Measurements from ENCODE around the gene GALNT10. TPM values are rescaled to one million over a fixed set of nuclear protein-coding genes. Genes with fewer than 3 reads are reported as not detected.

The GALNT10 gene
- total and polyA plus RNA-seq, 9 of the 15 experiments (the other 6 are each of a cell fraction or from before 2014, with no cell fraction given): 4.6 to 37.1 (median 13.3) TPM

GRCh38 chr5:154394307-154394706 is 203.8 kb downstream of the GALNT10 start:
- H3K4me2 ChIP-seq (ENCODE audit: insufficient read depth, low read length): no peak overlapping the region
- POLR2A ChIA-PET: no interaction called here
- no peak for TF ChIP-seq WHSC1 (IDR thresholded peaks at IDR 0.05; ENCODE audit: low read length)
- no peak for TF ChIP-seq SMARCA4 (IDR thresholded peaks at IDR 0.05)
- TF ChIP-seq TRIM28 (IDR thresholded peaks at IDR 0.05): no peak
- TF ChIP-seq PATZ1 (CRISPR knock-in tag; IDR thresholded peaks at IDR 0.05; ENCODE audit: borderline replicate concordance): no peak
- TF ChIP-seq ATF2 (CRISPR knock-in tag; IDR thresholded peaks at IDR 0.05): no peak
- no peak for TF ChIP-seq ZBTB9 (CRISPR knock-in tag; IDR thresholded peaks at IDR 0.05)
- no peak for TF ChIP-seq ZNF12 (CRISPR knock-in tag; IDR thresholded peaks at IDR 0.05)
- no peak for TF ChIP-seq GTF2A2 (tag; IDR thresholded peaks at IDR 0.05)
- no peak for TF ChIP-seq HDAC2 (IDR thresholded peaks at IDR 0.05)
- intact Hi-C loops (cut with micrococcal nuclease): no loop called here
- no peak overlapping the region for H2AFZ ChIP-seq (ENCODE audit: low read depth, low read length)
- DNase-seq (ENCODE audit: extremely low read depth in 1 of 4, low spot score in 3 of 4) (no peak), ATAC-seq (no peak), FAIRE-seq (no peak)
- 57% methylated on average over 5 of the region's 5 CpGs for WGBS (ENCODE audit: insufficient coverage, low coverage, missing lambda C conversion rate)
- H3K9me3 ChIP-seq (replicated peaks; ENCODE audit: control insufficient read depth, insufficient read depth, low read depth, low read length): no peaks in the 10 kb centered on the region
- CTCF ChIA-PET (ENCODE audit: low intra/inter-chr PET ratio): no interaction called here
- peaks cover 6 to 7% of the 10 kb centered on the region in 2 experiments; a peak in 3 of 5 replicates for H3K4me1 ChIP-seq (replicated peaks in 1 of 2; ENCODE audit: control insufficient read depth in 2 of 2, insufficient read depth in 2 of 2, low read length in 2 of 2)
- in situ Hi-C loops (cut with MboI): no loop called here
- no TSS peak for BruUV-seq (replicated peaks)
- H3K79me2 ChIP-seq (ENCODE audit: control insufficient read depth, insufficient read depth, low read length): no peaks in the 10 kb centered on the region
- no peaks in the 10 kb centered on the region for H3K9me1 ChIP-seq (ENCODE audit: control insufficient read depth, insufficient read depth, low read length)
- no peak overlapping the region for H3K4me3 ChIP-seq
- no peaks in the 10 kb centered on the region for H3K27me3 ChIP-seq (ENCODE audit: control insufficient read depth in 2 of 2, insufficient read depth in 2 of 2, low read length in 2 of 2)
- H3K27ac ChIP-seq (ENCODE audit: extremely low read depth, low read depth, low read length): no peak overlapping the region
- H3K9ac ChIP-seq (ENCODE audit: insufficient read depth in 1 of 2, low read depth in 2 of 2, low read length in 2 of 2): no peak overlapping the region
- H4K20me1 ChIP-seq (replicated peaks; ENCODE audit: control insufficient read depth, insufficient read depth, low read length): no peaks in the 10 kb centered on the region
- peaks cover 17% of the 10 kb centered on the region; the same call in 2 of the 3 replicates for H3K36me3 ChIP-seq (ENCODE audit: control insufficient read depth, insufficient read depth, low read length)

Data from K562 (cell line).